Endothelial cell of hepatic sinusoid (primary cell): ENCODE measurements around the gene SPINK4.

Source experiments
- in situ Hi-C: cut with HindIII; loops from 2 replicates; pipeline ENCODE4 v1.10.0; 2017; ENCODE audit warnings: low sequenced_read_pairs

The SPINK4 gene

DNA sequence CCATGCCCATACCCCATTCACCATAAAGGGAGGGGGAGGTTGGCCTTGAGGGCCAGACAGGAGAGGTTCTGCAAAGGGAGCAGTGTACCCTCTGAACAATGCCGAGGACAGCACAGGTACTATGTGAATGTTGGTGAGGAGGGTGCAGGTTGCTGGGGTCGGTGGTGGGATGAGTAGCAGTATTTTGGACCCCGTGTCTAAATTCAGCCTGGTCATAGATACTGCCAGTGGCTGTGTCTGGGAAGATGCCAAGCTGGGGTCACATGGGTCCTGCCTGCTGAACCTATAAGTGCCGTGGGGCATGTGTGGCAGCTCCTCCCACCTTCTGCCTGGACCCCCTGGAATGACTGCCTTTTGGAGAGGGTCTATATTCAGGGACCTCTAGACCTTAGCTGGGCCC lies 11.4 kb upstream of the SPINK4 start:
- in situ Hi-C loops: loop anchor here (5.0 kb wide), 1 partner anchor 151 kb away; the partner anchor contains the start of gene SMU1

- in situ Hi-C loops: loop anchor here (5.0 kb wide), 1 partner anchor 152 kb away; the partner anchor contains the start of gene SMU1
Observed at GRCh38 chr9:33229359-33230114, 10.4 kb upstream of the SPINK4 start.

DNA sequence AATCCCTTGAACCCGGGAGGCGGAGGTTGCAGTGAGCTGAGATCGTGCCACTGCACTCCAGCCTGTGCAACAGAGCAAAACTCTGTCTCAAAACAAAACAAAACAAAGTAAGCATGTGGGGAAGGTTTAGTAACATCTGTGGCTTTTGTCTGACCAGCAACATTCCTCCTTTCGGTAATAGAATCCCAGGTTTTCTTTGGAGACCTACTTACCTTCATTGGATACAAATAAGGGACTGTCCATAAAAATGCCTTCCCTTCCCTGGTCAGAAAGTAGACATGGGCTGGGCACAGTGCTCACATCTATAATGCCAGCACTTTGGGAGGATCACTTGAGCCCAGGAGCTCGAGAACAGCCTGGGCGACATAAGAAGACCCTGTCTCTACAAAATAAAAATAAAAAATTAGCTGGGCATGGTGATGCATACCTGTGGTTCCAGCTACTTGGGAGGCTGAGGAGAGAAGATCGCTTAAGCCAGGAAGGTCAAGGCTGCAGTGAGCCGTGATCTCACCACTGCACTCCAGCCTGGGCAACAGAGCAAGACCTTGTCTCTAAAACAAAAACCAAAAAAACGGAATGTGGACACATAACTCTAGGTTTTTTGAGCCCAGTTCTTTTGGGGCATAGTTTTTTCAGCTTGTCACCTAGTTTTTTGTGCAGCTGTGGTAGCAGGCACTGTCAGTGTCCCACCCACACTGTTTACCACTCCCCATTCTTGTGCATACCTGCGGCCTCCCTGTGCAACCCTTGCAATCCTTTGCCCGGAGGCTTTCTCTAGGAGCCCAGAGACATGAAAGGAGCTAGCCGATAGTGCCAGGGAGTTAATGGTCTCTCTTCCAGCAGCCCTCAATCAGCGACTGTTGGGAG lies 9.0 kb upstream of the SPINK4 start:
- in situ Hi-C loops: no loop called here

DNA sequence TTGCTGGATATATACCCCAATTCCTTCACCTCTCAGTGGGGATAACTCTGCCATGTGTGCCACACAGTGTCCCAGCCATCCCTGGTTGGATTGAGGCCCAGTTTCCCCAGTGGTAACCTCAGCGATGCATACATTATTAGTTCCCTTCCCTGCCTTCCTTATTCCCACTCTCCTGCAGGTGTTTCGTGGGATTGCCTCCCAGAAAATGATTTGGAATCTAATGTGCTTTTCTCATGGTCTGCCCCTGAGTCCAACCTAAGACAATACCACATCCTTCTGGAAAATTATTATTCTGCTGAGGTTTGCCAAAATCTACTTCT lies 8.4 kb upstream of the SPINK4 start:
- in situ Hi-C loops: no loop called here

- in situ Hi-C loops: no loop called here
Observed at GRCh38 chr9:33232815-33233214, 7.2 kb upstream of the SPINK4 start.

GRCh38 chr9:33233626-33234342 lies 6.2 kb upstream of the SPINK4 start:
- in situ Hi-C loops: no loop called here

- in situ Hi-C loops: no loop called here
Observed at GRCh38 chr9:33234511-33235467, 5.2 kb upstream of the SPINK4 start.

DNA sequence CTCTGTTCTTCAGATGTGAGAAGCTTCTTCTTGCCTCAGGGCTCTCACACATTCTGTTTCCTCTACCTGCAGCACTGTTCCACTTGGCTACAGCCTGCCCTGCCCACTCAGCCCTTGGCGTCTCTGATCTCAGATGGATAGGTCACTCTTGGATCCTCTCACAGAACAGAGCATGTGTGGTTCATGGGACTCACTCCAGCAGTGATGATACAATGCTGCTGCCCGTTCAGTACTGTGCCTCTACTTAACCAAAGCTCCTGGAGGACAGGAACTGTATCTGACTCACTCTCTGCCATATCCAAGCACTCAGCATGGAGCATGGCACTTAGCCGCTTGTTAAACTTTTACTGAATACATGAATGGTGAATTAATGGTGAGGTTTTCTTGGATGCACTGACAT lies 3.4 kb upstream of the SPINK4 start:
- in situ Hi-C loops: no loop called here

DNA sequence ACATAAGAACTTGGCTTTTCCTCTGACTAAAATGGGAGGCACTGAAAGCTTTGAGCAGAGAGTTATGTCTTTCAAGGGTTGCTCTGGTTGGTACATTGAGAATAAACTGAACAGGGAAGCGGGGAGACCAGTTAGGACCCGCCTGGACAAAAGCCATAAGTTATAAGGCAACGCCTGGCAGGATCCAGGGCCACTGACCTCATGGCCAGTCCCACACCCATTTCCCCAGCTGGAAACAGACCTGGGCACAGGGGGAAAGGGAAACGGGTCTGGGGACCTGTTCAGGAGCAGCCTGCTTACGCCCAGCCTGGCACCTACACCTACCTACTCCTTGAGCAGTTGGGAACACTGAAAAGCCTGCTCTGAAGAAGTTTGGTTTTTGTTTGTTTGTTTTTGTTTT lies 1.3 kb downstream of the SPINK4 start:
- in situ Hi-C loops: no loop called here

- in situ Hi-C loops: no loop called here
Observed at GRCh38 chr9:33242609-33243134, 2.7 kb downstream of the SPINK4 start.

DNA sequence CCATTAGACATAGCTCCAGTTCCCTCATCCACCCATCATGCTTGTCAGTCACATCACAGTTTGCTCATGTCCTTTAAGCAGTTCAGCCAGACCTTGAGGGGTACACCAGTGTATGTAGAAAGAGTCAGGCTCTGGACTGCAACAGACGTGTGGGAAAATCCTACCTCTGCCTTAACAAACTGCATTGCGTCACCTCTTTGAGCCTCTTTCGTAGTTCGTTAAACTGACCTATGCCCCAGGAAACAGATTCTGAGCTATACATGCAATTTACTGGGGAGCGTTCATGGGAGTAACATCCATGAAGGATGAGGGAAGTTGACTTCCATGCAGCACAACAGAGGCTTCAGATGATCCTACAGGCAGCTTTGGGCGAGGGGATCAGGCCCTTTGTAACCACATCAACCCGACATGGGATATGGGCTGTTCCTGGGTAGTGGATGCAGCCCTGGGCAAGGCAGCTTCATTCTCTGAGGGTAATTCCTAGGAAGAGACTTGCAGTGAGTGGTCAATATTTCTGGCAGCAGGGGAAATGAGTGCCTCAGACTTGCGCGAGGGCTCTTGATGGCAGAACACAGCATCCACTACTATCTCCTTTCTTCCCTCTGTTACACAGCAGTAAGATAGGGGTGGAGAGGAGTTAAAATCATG lies 4.3 kb downstream of the SPINK4 start:
- in situ Hi-C loops: no loop called here

- in situ Hi-C loops: no loop called here
Observed at GRCh38 chr9:33245341-33245740, 5.4 kb downstream of the SPINK4 start.

- in situ Hi-C loops: no loop called here
Observed at GRCh38 chr9:33246269-33246860, 6.4 kb downstream of the SPINK4 start.

DNA sequence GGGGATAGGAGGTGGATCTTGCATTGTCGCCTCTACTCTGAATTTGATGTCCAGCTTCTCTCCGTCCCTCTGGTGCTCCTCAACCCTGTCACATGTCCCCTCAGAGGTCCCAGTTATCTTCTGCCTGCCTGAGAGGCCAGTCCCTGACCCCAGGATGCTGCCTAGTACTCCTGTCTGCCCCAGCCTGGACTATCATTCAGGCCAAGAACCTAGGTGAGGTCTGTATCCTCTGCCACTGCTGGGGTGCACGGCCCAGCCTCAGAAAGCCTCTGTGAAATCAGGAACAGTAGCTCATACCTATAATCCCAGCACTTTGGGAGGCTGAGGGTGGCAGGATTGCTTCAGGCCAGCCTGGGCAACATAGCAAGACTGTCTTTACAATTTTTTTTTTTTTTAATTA lies 8.6 kb downstream of the SPINK4 start:
- in situ Hi-C loops: no loop called here

DNA sequence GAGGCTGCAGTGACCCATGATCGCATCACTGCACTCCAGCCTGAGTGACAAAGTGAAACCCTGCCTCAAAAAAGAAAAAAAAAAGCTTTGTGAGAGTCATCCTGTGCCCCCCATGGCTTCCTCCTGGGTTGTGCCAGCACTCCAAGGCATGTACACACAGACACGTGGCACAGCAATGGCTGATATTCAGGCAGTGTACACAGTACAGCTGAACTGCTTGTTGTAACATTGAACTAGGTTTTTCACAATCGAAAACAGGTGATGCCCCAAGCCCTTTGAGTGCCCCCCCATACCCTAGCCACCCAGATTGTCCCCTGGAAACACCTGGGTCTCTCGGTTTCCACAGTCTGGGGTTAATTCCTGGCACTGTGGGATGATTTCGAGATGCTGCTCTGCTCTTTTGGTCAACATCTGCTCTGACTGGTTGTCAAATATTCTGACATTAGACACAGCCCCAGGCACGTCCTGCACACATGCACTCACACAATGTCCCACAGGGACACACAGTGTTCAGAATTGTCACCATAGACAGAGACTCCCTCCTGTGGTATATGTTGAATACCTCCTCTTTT lies 9.2 kb downstream of the SPINK4 start:
- in situ Hi-C loops: no loop called here

DNA sequence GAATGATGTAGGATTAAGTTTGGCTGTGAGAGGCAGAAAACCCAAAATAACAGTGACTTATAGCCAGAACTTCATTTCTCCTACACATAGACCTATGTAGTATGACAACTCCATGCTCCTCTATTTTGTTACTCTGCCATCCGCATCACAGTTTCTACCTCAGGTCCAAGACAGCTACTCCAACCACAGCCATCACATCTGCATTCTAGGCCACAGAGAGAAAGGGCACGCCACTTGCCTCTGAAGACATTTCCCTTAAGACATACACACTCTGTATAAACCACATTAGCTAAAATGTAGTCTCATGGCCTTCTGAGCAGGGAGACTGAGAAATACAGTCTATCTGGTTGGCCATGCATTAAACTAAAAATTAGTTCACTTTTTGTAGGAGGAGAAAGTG lies 10.0 kb downstream of the SPINK4 start:
- in situ Hi-C loops: no loop called here

GRCh38 chr9:33250458-33250995 lies 10.6 kb downstream of the SPINK4 start:
- in situ Hi-C loops: no loop called here

- in situ Hi-C loops: no loop called here
Observed at GRCh38 chr9:33254211-33254610, 14.2 kb downstream of the SPINK4 start.

- in situ Hi-C loops: no loop called here
Observed at GRCh38 chr9:33255014-33255413, 15.0 kb downstream of the SPINK4 start.
